Fibroblast of gingiva (primary cell): ENCODE results near the gene EPAS1.

Experiments
- DNase-seq: peaks from one replicate; pipeline ENCODE4 v3.0.0-alpha.2; 2011; ENCODE audit warnings: low read depth

EPAS1 gene

GRCh38 chr2:46296840-46297545 is at the start of gene EPAS1:
EPAS1 (plus strand) TSS chr2:46297407; CDS start chr2:46297912, 505 bp downstream.
- DNase-seq: peak; percentile 87

GRCh38 chr2:46248171-46248570 is 49.0 kb upstream of the EPAS1 start:
- DNase-seq: no peak

GRCh38 chr2:46249654-46250053 is 47.6 kb upstream of the EPAS1 start:
- no peak for DNase-seq

- DNase-seq: peak; percentile 21
Observed at GRCh38 chr2:46252891-46253659, 44.1 kb upstream of the EPAS1 start.

- DNase-seq: no peak
Observed at GRCh38 chr2:46254474-46254873, 42.7 kb upstream of the EPAS1 start.

- DNase-seq: no peak
Observed at GRCh38 chr2:46256563-46257142, 40.6 kb upstream of the EPAS1 start.

- peak; percentile 75 for DNase-seq
Observed at GRCh38 chr2:46257476-46257875, 39.7 kb upstream of the EPAS1 start.

- DNase-seq: no peak
Observed at GRCh38 chr2:46257980-46258379, 39.2 kb upstream of the EPAS1 start.

GRCh38 chr2:46258937-46259776 is 38.0 kb upstream of the EPAS1 start:
- no peak for DNase-seq

GRCh38 chr2:46259777-46260168 is 37.4 kb upstream of the EPAS1 start:
- no peak for DNase-seq

GRCh38 chr2:46260305-46260704 is 36.9 kb upstream of the EPAS1 start:
- DNase-seq: peak; percentile 55

- DNase-seq: no peak
Observed at GRCh38 chr2:46262248-46262938, 34.8 kb upstream of the EPAS1 start.

- no peak for DNase-seq
Observed at GRCh38 chr2:46263347-46263746, 33.9 kb upstream of the EPAS1 start.

- DNase-seq: no peak
Observed at GRCh38 chr2:46264447-46264846, 32.8 kb upstream of the EPAS1 start.

- no peak for DNase-seq
Observed at GRCh38 chr2:46266134-46266533, 31.1 kb upstream of the EPAS1 start.

GRCh38 chr2:46267616-46268015 is 29.6 kb upstream of the EPAS1 start:
- no peak for DNase-seq

GRCh38 chr2:46268196-46268595 is 29.0 kb upstream of the EPAS1 start:
- DNase-seq: no peak

- peak; percentile 23 for DNase-seq
Observed at GRCh38 chr2:46269001-46269400, 28.2 kb upstream of the EPAS1 start.

GRCh38 chr2:46269544-46270273 is 27.5 kb upstream of the EPAS1 start:
- DNase-seq: no peak

GRCh38 chr2:46270384-46270783 is 26.8 kb upstream of the EPAS1 start:
- no peak for DNase-seq
